Cardiac muscle cell (in vitro differentiated cells and primary cell): ENCODE results near the gene ATG12. TPM values are rescaled to one million over a fixed set of nuclear protein-coding genes. Genes with fewer than 3 reads are reported as not detected.

ENCODE experiments used
- DNase-seq, 2 donors: peaks; one replicate each; pipeline versions ENCODE4 v3.0.0 to v3.0.0-alpha.2; 2010 to 2017; ENCODE audit warnings: low read depth in 1 of 2, low spot score in 1 of 2
- H3K27ac ChIP-seq: fragments of 200-600 bp; sonication (generic); 2 replicates; pipeline ENCODE4 v1.5.1; 2016
- H3K27me3 ChIP-seq: fragments of 200-600 bp; sonication (generic); 2 replicates; pipeline ENCODE4 v1.6.0; 2016; ENCODE audit warnings: control low read depth
- H3K36me3 ChIP-seq: fragments of 200-600 bp; sonication (generic); 2 replicates; pipeline ENCODE4 v1.5.1; 2016; ENCODE audit warnings: control low read depth
- H3K4me1 ChIP-seq: fragments of 200-600 bp; sonication (generic); 2 replicates; pipeline ENCODE4 v1.8.1; 2017; ENCODE audit warnings: low read depth, mild to moderate bottlenecking, mixed run types
- H3K4me3 ChIP-seq: fragments of 200-600 bp; sonication (generic); 2 replicates; pipeline ENCODE4 v1.5.1; 2016; ENCODE audit warnings: mild to moderate bottlenecking
- H3K9me3 ChIP-seq: fragments of 200-600 bp; sonication (generic); 2 replicates; pipeline ENCODE4 v1.5.1; 2017; ENCODE audit warnings: low read depth, mild to moderate bottlenecking, control low read depth
- CTCF ChIP-seq: IDR thresholded peaks from 2 replicates; pipeline ENCODE4 v1.5.1; 2012; ENCODE audit warnings: low read depth, mild to moderate bottlenecking, low read length
- polyA plus RNA-seq: library from polyadenylated mRNA; unstranded; fragments of >200 nt; fragmentation: Nextera tagmentation; extraction: Ambion mirVana; gene quantifications from 2 replicates; pipeline ENCODE4 v1.2.1, GENCODE V29; 2016
- total RNA-seq: library from RNA; depleted of rRNA; stranded (reverse); fragments of >200 nt; gene quantifications from 2 replicates; pipeline ENCODE4 v1.2.3, GENCODE V29; 2016

The ATG12 gene
- total and polyA plus RNA-seq, 2 experiments from 2014 or later = 31.4 to 60.8 TPM

GRCh38 chr5:115842089-115842935, 947 bp upstream of the ATG12 start:
- peaks cover 14% of the 10 kb centered on the region for H3K4me1 ChIP-seq
- peak overlapping the region; percentile 96 for H3K27ac ChIP-seq
- peak; percentile 18 for TF ChIP-seq CTCF
- peak in 1 of 2 donors; percentile 92 for DNase-seq
- no peaks in the 10 kb centered on the region for H3K27me3 ChIP-seq
- H3K36me3 ChIP-seq = peaks cover 4% of the 10 kb centered on the region
- peak overlapping the region; percentile 71 for H3K4me3 ChIP-seq
- H3K9me3 ChIP-seq = no peaks in the 10 kb centered on the region

- TF ChIP-seq CTCF = no peak
- DNase-seq = no peak
- H3K4me1 ChIP-seq = peaks cover 14% of the 10 kb centered on the region
- H3K9me3 ChIP-seq = no peaks in the 10 kb centered on the region
- H3K27me3 ChIP-seq = no peaks in the 10 kb centered on the region
- peaks cover 18% of the 10 kb centered on the region for H3K36me3 ChIP-seq
- H3K4me3 ChIP-seq = peak overlapping the region; percentile 71
- peak overlapping the region; percentile 96 for H3K27ac ChIP-seq
These were observed 492 bp downstream of the ATG12 start for GRCh38 chr5:115840873-115841272.

GRCh38 chr5:115838885-115839518, 2.4 kb downstream of the ATG12 start:
- Histone ChIP-seq H3K27ac (no peak overlapping the region), H3K4me3 (no peak overlapping the region), H3K27me3 (no peaks in the 10 kb centered on the region), H3K36me3 (peaks cover 23% of the 10 kb centered on the region), H3K9me3 (no peaks in the 10 kb centered on the region), H3K4me1 (peaks cover 14% of the 10 kb centered on the region)
- TF ChIP-seq CTCF = peak; percentile 52
- DNase-seq = peak; percentile 36 to 69

GRCh38 chr5:115835481-115835880, 5.9 kb downstream of the ATG12 start:
- TF ChIP-seq CTCF = no peak
- no peaks in the 10 kb centered on the region for H3K27me3 ChIP-seq
- no peak overlapping the region for H3K4me3 ChIP-seq
- H3K36me3 ChIP-seq = peaks cover 43% of the 10 kb centered on the region
- no peak for DNase-seq
- H3K27ac ChIP-seq = no peak overlapping the region
- no peaks in the 10 kb centered on the region for H3K9me3 ChIP-seq
- peaks cover 7% of the 10 kb centered on the region for H3K4me1 ChIP-seq

- Histone ChIP-seq H3K27me3 (no peaks in the 10 kb centered on the region), H3K9me3 (no peaks in the 10 kb centered on the region), H3K4me1 (no peaks in the 10 kb centered on the region), H3K4me3 (no peak overlapping the region), H3K36me3 (peaks cover 39% of the 10 kb centered on the region), H3K27ac (no peak overlapping the region)
- DNase-seq = peak; percentile 31 to 56
- peak; percentile 77 for TF ChIP-seq CTCF
These were observed 10.1 kb downstream of the ATG12 start for GRCh38 chr5:115831163-115831768.
